ENCODE measurements around the gene AK5.

AK5 gene

GRCh38 chr1:77267035-77267434 is 14.8 kb upstream of the AK5 start:
- no peak overlapping the region for H3K27ac ChIP-seq
- no peak for DNase-seq
- no peak for TF ChIP-seq CTCF (IDR thresholded peaks at IDR 0.05; ENCODE audit: low read depth, low read length)
- no peaks in the 10 kb centered on the region for H3K9me3 ChIP-seq (ENCODE audit: severe bottlenecking)
- H3K36me3 ChIP-seq, result no peaks in the 10 kb centered on the region
- no peak overlapping the region for H3K4me3 ChIP-seq (ENCODE audit: low read depth, low read length)
- H3K27me3 ChIP-seq (ENCODE audit: insufficient read depth, low read depth, severe bottlenecking), result no peaks in the 10 kb centered on the region

- H3K9me3 ChIP-seq (ENCODE audit: severe bottlenecking), result no peaks in the 10 kb centered on the region
- no peak overlapping the region for H3K4me3 ChIP-seq (ENCODE audit: low read depth, low read length)
- H3K27me3 ChIP-seq (ENCODE audit: insufficient read depth, low read depth, severe bottlenecking), result no peaks in the 10 kb centered on the region
- DNase-seq, result no peak
- TF ChIP-seq CTCF (IDR thresholded peaks at IDR 0.05; ENCODE audit: low read depth, low read length), result no peak
- no peak overlapping the region for H3K27ac ChIP-seq
- no peaks in the 10 kb centered on the region for H3K36me3 ChIP-seq
Observed at GRCh38 chr1:77271852-77272580, 9.8 kb upstream of the AK5 start.

- Histone ChIP-seq H3K36me3 (no peaks in the 10 kb centered on the region), H3K27me3 (ENCODE audit: insufficient read depth, low read depth, severe bottlenecking) (no peaks in the 10 kb centered on the region), H3K27ac (no peak overlapping the region), H3K4me3 (ENCODE audit: low read depth, low read length) (no peak overlapping the region), H3K9me3 (ENCODE audit: severe bottlenecking) (no peaks in the 10 kb centered on the region)
- no peak for TF ChIP-seq CTCF (IDR thresholded peaks at IDR 0.05; ENCODE audit: low read depth, low read length)
- no peak for DNase-seq
Observed at GRCh38 chr1:77273891-77274290, 7.9 kb upstream of the AK5 start.

GRCh38 chr1:77275194-77275593 is 6.6 kb upstream of the AK5 start:
- Histone ChIP-seq H3K4me3 (ENCODE audit: low read depth, low read length) (no peak overlapping the region), H3K27ac (no peak overlapping the region), H3K9me3 (ENCODE audit: severe bottlenecking) (no peaks in the 10 kb centered on the region), H3K36me3 (no peaks in the 10 kb centered on the region), H3K27me3 (ENCODE audit: insufficient read depth, low read depth, severe bottlenecking) (no peaks in the 10 kb centered on the region)
- no peak for DNase-seq
- no peak for TF ChIP-seq CTCF (IDR thresholded peaks at IDR 0.05; ENCODE audit: low read depth, low read length)

- Histone ChIP-seq H3K9me3 (ENCODE audit: severe bottlenecking) (no peaks in the 10 kb centered on the region), H3K27me3 (ENCODE audit: insufficient read depth, low read depth, severe bottlenecking) (no peaks in the 10 kb centered on the region), H3K36me3 (no peaks in the 10 kb centered on the region), H3K27ac (no peak overlapping the region), H3K4me3 (ENCODE audit: low read depth, low read length) (no peak overlapping the region)
- no peak for TF ChIP-seq CTCF (IDR thresholded peaks at IDR 0.05; ENCODE audit: low read depth, low read length)
- DNase-seq, result no peak
Observed at GRCh38 chr1:77276941-77277340, 4.9 kb upstream of the AK5 start.

- Histone ChIP-seq H3K27me3 (ENCODE audit: insufficient read depth, low read depth, severe bottlenecking) (peaks cover 10% of the 10 kb centered on the region), H3K9me3 (ENCODE audit: severe bottlenecking) (no peaks in the 10 kb centered on the region), H3K4me3 (ENCODE audit: low read depth, low read length) (no peak overlapping the region), H3K27ac (no peak overlapping the region), H3K36me3 (no peaks in the 10 kb centered on the region)
- TF ChIP-seq CTCF (IDR thresholded peaks at IDR 0.05; ENCODE audit: low read depth, low read length), result no peak
- no peak for DNase-seq
Observed at GRCh38 chr1:77279929-77280328, 1.9 kb upstream of the AK5 start.
